ENCODE results near the gene EIF4B.

Gene EIF4B, protein sequence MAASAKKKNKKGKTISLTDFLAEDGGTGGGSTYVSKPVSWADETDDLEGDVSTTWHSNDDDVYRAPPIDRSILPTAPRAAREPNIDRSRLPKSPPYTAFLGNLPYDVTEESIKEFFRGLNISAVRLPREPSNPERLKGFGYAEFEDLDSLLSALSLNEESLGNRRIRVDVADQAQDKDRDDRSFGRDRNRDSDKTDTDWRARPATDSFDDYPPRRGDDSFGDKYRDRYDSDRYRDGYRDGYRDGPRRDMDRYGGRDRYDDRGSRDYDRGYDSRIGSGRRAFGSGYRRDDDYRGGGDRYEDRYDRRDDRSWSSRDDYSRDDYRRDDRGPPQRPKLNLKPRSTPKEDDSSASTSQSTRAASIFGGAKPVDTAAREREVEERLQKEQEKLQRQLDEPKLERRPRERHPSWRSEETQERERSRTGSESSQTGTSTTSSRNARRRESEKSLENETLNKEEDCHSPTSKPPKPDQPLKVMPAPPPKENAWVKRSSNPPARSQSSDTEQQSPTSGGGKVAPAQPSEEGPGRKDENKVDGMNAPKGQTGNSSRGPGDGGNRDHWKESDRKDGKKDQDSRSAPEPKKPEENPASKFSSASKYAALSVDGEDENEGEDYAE

GRCh38 chr12:53005986-53006809, at the start of gene EIF4B:
Gene EIF4B, plus strand, starts transcription at chr12:53006456. Its CDS starts 28 bp downstream, at chr12:53006484.
- peak; percentile 100 for DNase-seq
- H3K4me3 Mint-ChIP-seq = peak within 1 kb of the TSS; percentile 98
- ATAC-seq = peak; percentile 94
- H3K36me3 Mint-ChIP-seq (ENCODE audit: low read depth) = peaks cover 46% of the 10 kb centered on the region
- no peaks in the 10 kb centered on the region for H3K27me3 Mint-ChIP-seq
- no peaks in the 10 kb centered on the region for H3K9me3 Mint-ChIP-seq
- peaks cover 53% of the 10 kb centered on the region for H3K4me1 Mint-ChIP-seq
- H3K27ac Mint-ChIP-seq = peak within 1 kb of the TSS; percentile 99

DNA sequence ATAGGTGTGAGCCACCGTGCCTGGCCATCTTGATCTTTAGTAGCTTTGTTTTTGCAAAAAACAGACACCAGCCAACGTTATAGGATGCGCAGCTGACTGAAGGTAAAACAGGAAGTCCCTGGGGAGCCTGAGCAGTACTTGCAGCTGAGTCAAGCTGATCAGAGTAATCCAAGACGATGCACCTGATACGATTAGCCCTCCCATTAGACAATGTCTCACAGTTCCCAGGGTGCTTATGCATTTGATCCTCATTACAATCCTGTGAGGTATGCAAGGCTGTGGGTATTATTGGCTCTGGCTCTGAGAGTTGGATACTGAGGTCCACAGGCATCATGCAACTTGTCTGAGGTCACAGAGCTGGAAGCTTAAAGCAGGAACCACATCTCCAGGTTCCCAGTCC, 49.3 kb upstream of the EIF4B start:
- Mint-ChIP-seq H3K4me3 (no peak overlapping the region), H3K27me3 (peaks cover 3% of the 10 kb centered on the region), H3K9me3 (no peaks in the 10 kb centered on the region), H3K27ac (no peak overlapping the region), H3K4me1 (no peaks in the 10 kb centered on the region), H3K36me3 (ENCODE audit: low read depth) (no peaks in the 10 kb centered on the region)
- DNase-seq = no peak
- ATAC-seq = no peak

DNA sequence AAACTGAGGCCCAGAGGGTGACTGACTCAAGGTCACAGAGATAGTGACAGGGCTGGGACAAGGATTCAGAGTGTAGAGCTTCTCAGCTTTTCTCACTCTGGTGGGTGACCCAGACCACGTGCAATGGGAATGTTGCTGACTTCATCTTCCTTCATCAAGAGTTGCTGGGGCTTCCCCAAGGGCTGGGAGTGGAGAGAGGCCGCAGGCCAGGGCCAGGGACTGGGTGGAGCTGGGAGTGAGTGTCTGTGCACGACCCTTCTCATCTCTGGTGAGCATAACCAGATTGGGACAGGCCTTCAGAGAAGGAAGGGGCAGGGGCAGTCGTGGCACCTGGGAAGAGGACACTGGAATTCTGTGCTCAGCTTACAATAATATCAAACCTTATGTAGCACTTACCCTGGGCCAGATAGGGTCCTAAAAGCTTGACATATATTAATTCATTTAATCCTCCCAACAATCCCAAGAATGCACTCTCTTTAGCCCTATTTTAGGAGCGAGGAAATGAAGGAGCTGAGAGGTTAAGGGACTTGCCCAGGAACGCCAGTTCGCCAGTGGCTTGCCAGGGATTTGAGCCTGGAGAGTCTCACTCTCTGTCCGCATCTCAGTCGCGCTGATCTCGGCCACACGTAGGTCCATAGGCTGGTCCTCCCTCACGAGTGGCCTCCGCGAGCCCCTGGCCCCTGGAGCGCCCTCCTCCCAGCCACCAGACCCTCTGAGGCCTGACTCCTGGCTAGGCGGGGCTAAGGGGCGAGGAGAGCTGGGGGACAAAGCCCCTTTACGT, 41.5 kb upstream of the EIF4B start:
- ATAC-seq = no peak
- H3K27me3 Mint-ChIP-seq = peaks cover 9% of the 10 kb centered on the region
- H3K36me3 Mint-ChIP-seq (ENCODE audit: low read depth) = no peaks in the 10 kb centered on the region
- H3K27ac Mint-ChIP-seq = no peak overlapping the region
- DNase-seq = no peak
- no peaks in the 10 kb centered on the region for H3K9me3 Mint-ChIP-seq
- no peaks in the 10 kb centered on the region for H3K4me1 Mint-ChIP-seq
- no peak overlapping the region for H3K4me3 Mint-ChIP-seq

DNA sequence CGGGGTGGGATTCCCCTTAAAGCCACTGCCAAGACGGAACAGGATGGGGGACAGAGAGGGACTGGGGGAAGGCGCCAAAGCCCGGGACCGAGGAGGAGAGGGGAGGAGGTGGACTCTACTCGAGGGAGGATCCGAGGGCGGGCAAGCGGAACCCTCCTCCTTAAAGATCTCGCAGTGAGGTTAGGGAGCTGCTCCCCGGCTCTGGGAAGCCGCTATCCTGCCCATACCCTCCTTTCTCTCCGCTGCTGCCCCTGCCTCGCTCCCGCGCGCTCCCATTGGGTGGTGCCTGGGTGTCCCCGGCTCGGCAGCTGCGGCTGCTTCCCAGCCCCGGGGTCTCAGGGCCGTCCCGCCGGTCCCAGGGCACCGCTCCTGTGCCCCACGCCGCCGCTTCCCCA, 40.9 kb upstream of the EIF4B start:
- ATAC-seq (no peak), DNase-seq (no peak)
- Mint-ChIP-seq H3K4me1 (no peaks in the 10 kb centered on the region), H3K27ac (no peak overlapping the region), H3K4me3 (no peak overlapping the region), H3K9me3 (no peaks in the 10 kb centered on the region), H3K27me3 (peaks cover 9% of the 10 kb centered on the region), H3K36me3 (ENCODE audit: low read depth) (no peaks in the 10 kb centered on the region)

- DNase-seq (no peak), ATAC-seq (no peak)
- H3K27ac Mint-ChIP-seq = no peak overlapping the region
- H3K27me3 Mint-ChIP-seq = peaks cover 2% of the 10 kb centered on the region
- H3K4me3 Mint-ChIP-seq = no peak overlapping the region
- H3K36me3 Mint-ChIP-seq (ENCODE audit: low read depth) = no peaks in the 10 kb centered on the region
- no peaks in the 10 kb centered on the region for H3K4me1 Mint-ChIP-seq
- H3K9me3 Mint-ChIP-seq = no peaks in the 10 kb centered on the region
Observed at GRCh38 chr12:52969166-52969795, 37.0 kb upstream of the EIF4B start.

GRCh38 chr12:52969828-52970569, 36.3 kb upstream of the EIF4B start:
- DNase-seq = no peak
- Mint-ChIP-seq H3K36me3 (ENCODE audit: low read depth) (no peaks in the 10 kb centered on the region), H3K27ac (no peak overlapping the region), H3K4me3 (no peak overlapping the region), H3K27me3 (peaks cover 2% of the 10 kb centered on the region), H3K4me1 (no peaks in the 10 kb centered on the region), H3K9me3 (no peaks in the 10 kb centered on the region)
- no peak for ATAC-seq

DNA sequence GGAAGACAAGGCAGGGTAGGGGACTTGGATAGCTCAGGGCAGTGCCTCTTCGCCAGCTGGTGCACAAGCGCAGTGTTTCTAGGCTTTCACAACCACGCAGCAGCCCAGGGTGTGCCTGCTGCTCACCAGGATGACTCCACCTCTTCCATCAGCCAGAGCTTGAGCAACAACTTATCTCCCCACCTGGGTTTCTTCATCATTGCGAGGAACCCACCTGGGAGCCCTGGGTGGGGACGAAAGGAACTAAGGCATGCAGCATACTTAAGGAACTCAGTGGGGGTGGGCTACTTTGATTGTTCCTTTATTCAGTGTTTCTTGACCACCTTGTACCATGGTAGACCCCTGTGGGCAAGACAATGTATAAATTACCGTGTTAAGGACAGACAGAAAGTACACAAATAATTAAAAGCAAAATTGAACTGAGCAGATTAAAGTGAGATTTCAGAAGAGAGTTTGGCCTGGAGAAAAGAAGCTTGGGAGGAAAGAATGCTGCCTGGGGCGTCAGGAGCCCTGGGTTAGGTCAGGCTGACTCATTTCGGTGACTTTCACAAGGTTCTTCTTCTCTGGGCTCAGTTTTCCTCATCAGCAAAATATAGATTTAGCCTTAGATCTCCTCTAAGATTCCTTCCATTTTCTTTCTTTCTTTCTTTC, 34.5 kb upstream of the EIF4B start:
- Mint-ChIP-seq H3K4me1 (no peaks in the 10 kb centered on the region), H3K27me3 (peaks cover 7% of the 10 kb centered on the region), H3K9me3 (no peaks in the 10 kb centered on the region), H3K27ac (no peak overlapping the region), H3K4me3 (no peak overlapping the region), H3K36me3 (ENCODE audit: low read depth) (no peaks in the 10 kb centered on the region)
- DNase-seq (no peak), ATAC-seq (no peak)

GRCh38 chr12:52975204-52975603, 31.1 kb upstream of the EIF4B start:
- Mint-ChIP-seq H3K9me3 (no peaks in the 10 kb centered on the region), H3K27me3 (peaks cover 26% of the 10 kb centered on the region), H3K4me3 (no peak overlapping the region), H3K36me3 (ENCODE audit: low read depth) (no peaks in the 10 kb centered on the region), H3K4me1 (no peaks in the 10 kb centered on the region), H3K27ac (no peak overlapping the region)
- DNase-seq (no peak), ATAC-seq (no peak)

DNA sequence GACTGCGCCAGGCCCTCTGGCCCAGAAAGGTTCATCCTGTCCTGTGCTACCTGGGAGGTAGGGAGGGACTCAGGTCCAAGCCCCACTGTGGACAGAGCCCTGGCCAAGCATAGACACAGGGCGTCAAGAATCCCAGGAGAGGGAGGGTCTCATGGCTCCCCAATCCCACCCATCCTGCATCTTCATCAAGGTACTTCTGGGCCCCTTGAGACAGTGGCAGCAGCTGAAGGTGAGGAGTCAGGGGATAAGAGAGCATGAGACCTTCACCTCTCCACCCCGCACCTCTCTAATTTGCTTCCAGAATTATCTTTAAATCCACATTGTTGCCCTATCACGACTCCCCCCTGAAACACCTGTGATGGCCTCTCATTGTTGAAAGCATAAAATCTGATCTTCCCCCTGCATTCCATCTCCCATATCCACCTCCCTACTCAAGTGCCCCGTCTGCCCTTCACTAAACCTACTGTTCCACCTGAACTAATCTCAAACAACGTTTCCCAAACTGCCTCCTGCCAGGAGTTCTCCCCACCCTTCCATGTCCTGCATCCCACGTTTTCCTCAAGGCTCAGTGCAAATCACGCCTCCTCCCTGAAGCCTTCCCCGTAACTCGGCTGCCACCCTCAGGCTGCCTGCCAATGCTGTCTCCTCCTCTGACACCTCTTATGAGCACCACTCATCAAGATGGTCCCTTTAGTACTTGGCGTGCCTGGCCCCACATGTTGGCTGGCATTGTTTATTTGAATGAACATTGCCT, 30.3 kb upstream of the EIF4B start:
- H3K4me1 Mint-ChIP-seq = no peaks in the 10 kb centered on the region
- H3K36me3 Mint-ChIP-seq (ENCODE audit: low read depth) = no peaks in the 10 kb centered on the region
- no peak overlapping the region for H3K4me3 Mint-ChIP-seq
- no peak overlapping the region for H3K27ac Mint-ChIP-seq
- no peaks in the 10 kb centered on the region for H3K9me3 Mint-ChIP-seq
- peaks cover 34% of the 10 kb centered on the region for H3K27me3 Mint-ChIP-seq
- no peak for DNase-seq
- ATAC-seq = no peak

GRCh38 chr12:52976574-52977071, 29.6 kb upstream of the EIF4B start:
- no peak for DNase-seq
- Mint-ChIP-seq H3K27ac (no peak overlapping the region), H3K36me3 (ENCODE audit: low read depth) (no peaks in the 10 kb centered on the region), H3K4me1 (no peaks in the 10 kb centered on the region), H3K9me3 (no peaks in the 10 kb centered on the region), H3K4me3 (no peak overlapping the region), H3K27me3 (peaks cover 34% of the 10 kb centered on the region)
- ATAC-seq = no peak

DNA sequence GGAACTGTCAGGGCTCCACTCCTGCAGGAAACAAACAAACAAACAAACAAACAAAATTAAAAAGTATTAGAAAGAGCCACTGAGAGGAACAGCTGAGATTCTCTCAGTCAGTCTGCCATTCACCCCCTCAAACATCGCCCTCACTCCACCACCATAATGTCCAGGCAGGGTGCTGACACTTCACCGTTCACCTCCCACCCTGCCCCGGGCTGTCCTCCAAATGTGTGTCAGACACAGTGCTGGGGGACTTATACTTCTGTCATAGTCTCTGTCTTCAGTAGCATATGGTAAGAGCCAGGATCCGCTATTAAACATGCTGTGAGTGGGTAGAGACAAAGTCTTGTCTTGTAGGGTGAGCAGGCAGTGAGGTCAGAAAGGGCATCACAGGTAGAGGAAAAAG, 29.1 kb upstream of the EIF4B start:
- no peak overlapping the region for H3K27ac Mint-ChIP-seq
- ATAC-seq (no peak), DNase-seq (no peak)
- no peaks in the 10 kb centered on the region for H3K36me3 Mint-ChIP-seq (ENCODE audit: low read depth)
- H3K4me3 Mint-ChIP-seq = no peak overlapping the region
- H3K9me3 Mint-ChIP-seq = no peaks in the 10 kb centered on the region
- H3K4me1 Mint-ChIP-seq = no peaks in the 10 kb centered on the region
- H3K27me3 Mint-ChIP-seq = peaks cover 34% of the 10 kb centered on the region

GRCh38 chr12:52980096-52980649, 26.1 kb upstream of the EIF4B start:
- no peak for ATAC-seq
- H3K27me3 Mint-ChIP-seq = peaks cover 36% of the 10 kb centered on the region

More at GRCh38 chr12:52980096-52980649, 26.1 kb upstream of the EIF4B start:
- Mint-ChIP-seq H3K27ac (no peak overlapping the region), H3K36me3 (ENCODE audit: low read depth) (no peaks in the 10 kb centered on the region), H3K9me3 (no peaks in the 10 kb centered on the region), H3K4me3 (no peak overlapping the region), H3K4me1 (no peaks in the 10 kb centered on the region)
- DNase-seq = no peak
